Cardiac atrium fibroblast (primary cell): ENCODE results near the gene NUDCD2. TPM values are rescaled to one million over a fixed set of nuclear protein-coding genes. Genes with fewer than 3 reads are reported as not detected.

Experiments used
- total RNA-seq: library from RNA; depleted of rRNA; stranded (reverse); fragments of >200 nt; gene quantifications from 2 replicates; pipeline ENCODE4 v1.2.3, GENCODE V29; 2015

The NUDCD2 gene
- 3.4 and 6.0 TPM in 2 replicates for total RNA-seq

GRCh38 chr5:163459819-163460561, at the start of gene NUDCD2:
TSS of gene NUDCD2 (minus strand) at chr5:163460102. CDS start at chr5:163460050, 52 bp downstream.

GRCh38 chr5:163505368-163506094, 45.6 kb upstream of the NUDCD2 start, which contains the start of gene MAT2B:
TSS of gene MAT2B (plus strand) at chr5:163505619. CDS start at chr5:163505687, 68 bp downstream.

GRCh38 chr5:163460562-163461171, 765 bp upstream of the NUDCD2 start, which contains the start of gene HMMR:
TSS of gene HMMR (plus strand) at chr5:163460632. CDS start at chr5:163460693, 61 bp downstream.

GRCh38 chr5:163437309-163438182, 22.4 kb downstream of the NUDCD2 start, which contains the start of gene CCNG1:
TSS of gene CCNG1 (plus strand) at chr5:163437595. CDS start at chr5:163439257, 1,662 bp downstream.

Other genes with a start within 250 kb of the NUDCD2 start
- 152 and 161 TPM in 2 replicates for gene CCNG1, start 22.5 kb downstream of the NUDCD2 start, total RNA-seq
- gene HMMR, start 530 bp upstream of the NUDCD2 start, total RNA-seq, result 4.2 and 11.3 TPM in 2 replicates
- gene MAT2B, start 45.5 kb upstream of the NUDCD2 start, total RNA-seq, result 41.3 and 45.0 TPM in 2 replicates